Left ventricle myocardium inferior (tissue), 1 donor: Measurements from ENCODE around the gene AIDA. TPM values are rescaled to one million over a fixed set of nuclear protein-coding genes. Genes with fewer than 3 reads are reported as not detected.
A peak's percentile ranks its signal among the peaks of the same experiment; 100 is the strongest.

ENCODE experiments used
- DNase-seq: peaks from one replicate; pipeline ENCODE4 v3.0.0-alpha.2; 2020
- H3K27ac ChIP-seq: fragments of 200-600 bp; replicated peaks from 2 replicates; pipeline ENCODE4 v1.8.0; 2021
- H3K27me3 ChIP-seq: fragments of 200-600 bp; 2 replicates; pipeline ENCODE4 v1.8.0; 2021; ENCODE audit warnings: low read depth
- H3K36me3 ChIP-seq: fragments of 200-600 bp; 2 replicates; pipeline ENCODE4 v1.8.0; 2021
- H3K4me1 ChIP-seq: fragments of 200-600 bp; 2 replicates; pipeline ENCODE4 v1.8.0; 2021
- H3K4me3 ChIP-seq: fragments of 200-600 bp; 2 replicates; pipeline ENCODE4 v1.8.0; 2021; ENCODE audit warnings: mild to moderate bottlenecking, moderate library complexity
- H3K9me3 ChIP-seq: fragments of 200-600 bp; replicated peaks from 2 replicates; pipeline ENCODE4 v1.8.0; 2021
- CTCF ChIP-seq: fragments of 200-600 bp; IDR thresholded peaks from 2 replicates; pipeline ENCODE4 v1.8.0; 2021; ENCODE audit warnings: antibody characterized with exemption, mild to moderate bottlenecking, borderline replicate concordance
- intact Hi-C: fragments of 100-400 bp; cut with micrococcal nuclease; formaldehyde crosslinking; loops from one replicate; pipeline ENCODE4 v1.11.0; 2022
- total RNA-seq: library from RNA; stranded (reverse); fragmentation: NEBNext Ultra II Directional; extraction: Animal tissue kit (Norgen Biotek cat#: 25700); gene quantifications from one replicate; pipeline ENCODE4 v1.2.1, GENCODE V29; 2021
- donor health status: DM: no; HTN: yes; CAD: no; lungs with severe emphysema.

AIDA gene
- total RNA-seq, 1 donor from 2014 or later, result 46.3 TPM

- no peaks in the 10 kb centered on the region for H3K4me1 ChIP-seq
- H3K36me3 ChIP-seq, result peaks cover 99% of the 10 kb centered on the region
- TF ChIP-seq CTCF, result no peak
- H3K4me3 ChIP-seq, result no peak overlapping the region
- DNase-seq, result no peak
- intact Hi-C loops, result loop anchor here (10.0 kb wide), 1 partner anchor 74 kb away; no protein-coding TSS in a partner anchor
- H3K9me3 ChIP-seq, result no peaks in the 10 kb centered on the region
- H3K27ac ChIP-seq, result no peak overlapping the region
- H3K27me3 ChIP-seq, result no peaks in the 10 kb centered on the region
Measured at GRCh38 chr1:222728746-222729145, 16.5 kb upstream of the AIDA start.

DNA sequence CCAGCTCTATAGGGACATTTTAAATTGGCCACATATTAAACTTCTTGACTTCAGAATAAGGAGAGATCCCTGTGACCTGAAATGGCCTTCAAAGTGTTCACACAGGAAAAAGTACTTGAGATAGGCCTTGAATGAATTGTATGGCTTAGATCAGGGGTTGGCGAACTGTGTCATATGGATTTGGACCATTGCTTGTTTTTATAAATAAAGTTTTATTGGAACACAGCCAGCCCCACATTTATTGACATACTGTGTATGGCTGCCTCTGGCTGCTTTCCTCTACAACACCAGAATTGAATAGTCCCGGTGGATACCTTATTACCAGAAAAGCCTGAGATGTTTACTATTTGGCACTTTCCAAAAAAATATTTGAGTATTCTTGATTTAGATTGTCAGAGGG lies 4.1 kb upstream of the AIDA start:
- Histone ChIP-seq H3K36me3 (peaks cover 57% of the 10 kb centered on the region), H3K9me3 (no peaks in the 10 kb centered on the region), H3K4me3 (no peak overlapping the region), H3K27me3 (no peaks in the 10 kb centered on the region), H3K4me1 (peaks cover 30% of the 10 kb centered on the region), H3K27ac (no peak overlapping the region)
- no peak for TF ChIP-seq CTCF
- intact Hi-C loops, result no loop called here
- no peak for DNase-seq

- H3K27ac ChIP-seq, result peak overlapping the region; percentile 98
- intact Hi-C loops, result no loop called here
- no peak for TF ChIP-seq CTCF
- H3K4me3 ChIP-seq, result peak overlapping the region; percentile 94
- no peaks in the 10 kb centered on the region for H3K9me3 ChIP-seq
- H3K27me3 ChIP-seq, result no peaks in the 10 kb centered on the region
- H3K4me1 ChIP-seq, result peaks cover 61% of the 10 kb centered on the region
- peak; percentile 93 for DNase-seq
- H3K36me3 ChIP-seq, result peaks cover 27% of the 10 kb centered on the region
Measured at GRCh38 chr1:222713091-222713961, 1.0 kb upstream of the AIDA start.

DNA sequence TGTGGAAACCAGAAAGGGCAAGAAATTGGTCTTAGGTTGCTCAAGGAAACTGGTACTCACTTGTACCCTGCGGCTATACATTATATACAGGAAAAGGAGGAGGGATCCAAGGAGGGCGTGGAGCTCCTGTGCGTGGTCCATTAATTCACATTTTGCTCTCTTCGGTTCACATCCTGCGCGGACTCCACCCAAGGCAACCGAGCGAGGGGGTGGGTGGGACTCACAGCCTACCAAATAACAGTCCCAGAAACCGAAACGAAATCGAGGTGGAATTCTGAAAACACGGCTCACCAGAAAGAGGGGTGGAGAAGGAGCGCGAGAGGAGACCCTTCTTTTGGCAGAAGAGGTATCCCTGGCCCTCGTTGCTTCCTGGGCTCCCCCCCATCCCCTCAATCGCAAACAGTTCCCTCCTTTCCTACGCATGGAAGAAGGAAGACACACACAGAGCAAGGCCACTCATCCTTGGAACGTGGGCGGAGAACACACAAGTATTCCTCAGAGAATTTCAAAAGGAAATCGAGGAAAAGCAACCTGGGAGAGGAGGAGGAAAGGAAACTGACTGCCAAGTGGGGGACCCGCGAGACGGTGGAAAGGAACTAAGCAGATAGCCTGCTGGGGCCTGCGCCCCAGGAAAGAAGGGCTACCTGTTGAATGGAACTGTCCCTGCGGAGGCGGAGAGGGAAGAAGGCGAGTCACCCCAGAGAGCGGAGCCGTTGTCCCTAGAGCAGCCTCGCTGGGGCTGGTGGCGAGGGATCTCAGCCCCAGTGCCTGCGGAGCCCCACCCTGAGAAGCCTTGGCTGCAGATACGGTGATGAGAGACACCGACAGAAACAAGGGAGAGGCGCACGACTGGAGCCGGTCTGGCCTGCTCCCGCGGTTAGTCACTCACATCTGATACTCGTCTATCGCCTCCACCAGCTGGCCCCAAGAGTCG lies 705 bp downstream of the AIDA start:
- Histone ChIP-seq H3K27ac (peak overlapping the region; percentile 98), H3K36me3 (peaks cover 11% of the 10 kb centered on the region), H3K4me1 (peaks cover 61% of the 10 kb centered on the region), H3K9me3 (no peaks in the 10 kb centered on the region), H3K27me3 (no peaks in the 10 kb centered on the region), H3K4me3 (peak overlapping the region; percentile 94)
- TF ChIP-seq CTCF, result no peak
- intact Hi-C loops, result no loop called here
- peak; percentile 57 for DNase-seq

GRCh38 chr1:222709700-222710153 lies 2.6 kb downstream of the AIDA start:
- TF ChIP-seq CTCF, result no peak
- no peak overlapping the region for H3K27ac ChIP-seq
- H3K4me3 ChIP-seq, result no peak overlapping the region
- intact Hi-C loops, result no loop called here
- DNase-seq, result no peak
- H3K4me1 ChIP-seq, result peaks cover 55% of the 10 kb centered on the region
- H3K36me3 ChIP-seq, result no peaks in the 10 kb centered on the region
- H3K27me3 ChIP-seq, result no peaks in the 10 kb centered on the region
- H3K9me3 ChIP-seq, result peaks cover under 1% of the 10 kb centered on the region
